ENCODE data around the gene NPC1L1. TPM values are rescaled to one million over a fixed set of nuclear protein-coding genes. Genes with fewer than 3 reads are reported as not detected.

Gene NPC1L1
- total RNA-seq, 1 experiment from 2014 or later, result 0.15 TPM

DNA sequence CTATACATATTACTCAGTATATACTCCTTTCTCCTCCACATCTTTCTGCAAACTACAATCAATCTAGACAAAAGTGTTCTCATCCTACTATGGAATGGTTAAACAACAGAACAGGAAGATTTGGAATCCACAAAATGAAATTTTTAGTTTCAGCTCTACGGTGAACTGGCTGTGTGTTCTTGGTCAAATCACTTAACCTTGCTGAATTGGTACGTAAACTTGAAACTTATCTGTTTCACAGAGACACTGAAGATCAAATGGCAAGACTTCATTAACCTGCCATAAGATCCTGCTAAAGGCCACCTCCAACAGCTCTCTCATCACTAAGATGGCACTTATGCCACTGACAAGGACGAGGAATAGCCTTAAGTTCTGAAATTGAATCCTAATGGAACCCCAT, 52.2 kb downstream of the NPC1L1 start:
- no peak for DNase-seq (ENCODE audit: low spot score)
- ChIA-PET CTCF (interaction anchor here (3.9 kb wide), 1 partner anchor 140 kb away, joined by 17 read pairs; no protein-coding TSS in a partner anchor), POLR2A (no interaction called here)
- Mint-ChIP-seq H3K36me3 (peaks cover 12% of the 10 kb centered on the region), H3K4me1 (peaks cover 22% of the 10 kb centered on the region), H3K27ac (no peak overlapping the region), H3K4me3 (peak overlapping the region; percentile 89), H3K9me3 (no peaks in the 10 kb centered on the region), H3K27me3 (ENCODE audit: low read depth) (no peaks in the 10 kb centered on the region)
- ATAC-seq, result no peak
- TF ChIP-seq SOX15 (CRISPR knock-in tag; IDR thresholded peaks at IDR 0.05) (no peak), IRF2 (CRISPR knock-in tag; IDR thresholded peaks at IDR 0.05; ENCODE audit: borderline replicate concordance, low read depth) (no peak), ETV6 (CRISPR knock-in tag; IDR thresholded peaks at IDR 0.05) (no peak), CBFB (CRISPR knock-in tag; IDR thresholded peaks at IDR 0.05; ENCODE audit: low read depth) (no peak), FOXJ3 (CRISPR knock-in tag; IDR thresholded peaks at IDR 0.05; ENCODE audit: borderline replicate concordance) (no peak), NR2C2 (CRISPR knock-in tag; IDR thresholded peaks at IDR 0.05) (no peak)
- TF ChIP-seq, protein P1, sequence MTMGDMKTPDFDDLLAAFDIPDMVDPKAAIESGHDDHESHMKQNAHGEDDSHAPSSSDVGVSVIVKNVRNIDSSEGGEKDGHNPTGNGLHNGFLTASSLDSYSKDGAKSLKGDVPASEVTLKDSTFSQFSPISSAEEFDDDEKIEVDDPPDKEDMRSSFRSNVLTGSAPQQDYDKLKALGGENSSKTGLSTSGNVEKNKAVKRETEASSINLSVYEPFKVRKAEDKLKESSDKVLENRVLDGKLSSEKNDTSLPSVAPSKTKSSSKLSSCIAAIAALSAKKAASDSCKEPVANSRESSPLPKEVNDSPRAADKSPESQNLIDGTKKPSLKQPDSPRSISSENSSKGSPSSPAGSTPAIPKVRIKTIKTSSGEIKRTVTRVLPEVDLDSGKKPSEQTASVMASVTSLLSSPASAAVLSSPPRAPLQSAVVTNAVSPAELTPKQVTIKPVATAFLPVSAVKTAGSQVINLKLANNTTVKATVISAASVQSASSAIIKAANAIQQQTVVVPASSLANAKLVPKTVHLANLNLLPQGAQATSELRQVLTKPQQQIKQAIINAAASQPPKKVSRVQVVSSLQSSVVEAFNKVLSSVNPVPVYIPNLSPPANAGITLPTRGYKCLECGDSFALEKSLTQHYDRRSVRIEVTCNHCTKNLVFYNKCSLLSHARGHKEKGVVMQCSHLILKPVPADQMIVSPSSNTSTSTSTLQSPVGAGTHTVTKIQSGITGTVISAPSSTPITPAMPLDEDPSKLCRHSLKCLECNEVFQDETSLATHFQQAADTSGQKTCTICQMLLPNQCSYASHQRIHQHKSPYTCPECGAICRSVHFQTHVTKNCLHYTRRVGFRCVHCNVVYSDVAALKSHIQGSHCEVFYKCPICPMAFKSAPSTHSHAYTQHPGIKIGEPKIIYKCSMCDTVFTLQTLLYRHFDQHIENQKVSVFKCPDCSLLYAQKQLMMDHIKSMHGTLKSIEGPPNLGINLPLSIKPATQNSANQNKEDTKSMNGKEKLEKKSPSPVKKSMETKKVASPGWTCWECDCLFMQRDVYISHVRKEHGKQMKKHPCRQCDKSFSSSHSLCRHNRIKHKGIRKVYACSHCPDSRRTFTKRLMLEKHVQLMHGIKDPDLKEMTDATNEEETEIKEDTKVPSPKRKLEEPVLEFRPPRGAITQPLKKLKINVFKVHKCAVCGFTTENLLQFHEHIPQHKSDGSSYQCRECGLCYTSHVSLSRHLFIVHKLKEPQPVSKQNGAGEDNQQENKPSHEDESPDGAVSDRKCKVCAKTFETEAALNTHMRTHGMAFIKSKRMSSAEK (CRISPR knock-in tag; IDR thresholded peaks at IDR 0.05; ENCODE audit: borderline replicate concordance), result no peak
- TF ChIP-seq, protein P2, sequence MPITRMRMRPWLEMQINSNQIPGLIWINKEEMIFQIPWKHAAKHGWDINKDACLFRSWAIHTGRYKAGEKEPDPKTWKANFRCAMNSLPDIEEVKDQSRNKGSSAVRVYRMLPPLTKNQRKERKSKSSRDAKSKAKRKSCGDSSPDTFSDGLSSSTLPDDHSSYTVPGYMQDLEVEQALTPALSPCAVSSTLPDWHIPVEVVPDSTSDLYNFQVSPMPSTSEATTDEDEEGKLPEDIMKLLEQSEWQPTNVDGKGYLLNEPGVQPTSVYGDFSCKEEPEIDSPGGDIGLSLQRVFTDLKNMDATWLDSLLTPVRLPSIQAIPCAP (CRISPR knock-in tag; IDR thresholded peaks at IDR 0.05), result no peak
- TF ChIP-seq, protein P3, sequence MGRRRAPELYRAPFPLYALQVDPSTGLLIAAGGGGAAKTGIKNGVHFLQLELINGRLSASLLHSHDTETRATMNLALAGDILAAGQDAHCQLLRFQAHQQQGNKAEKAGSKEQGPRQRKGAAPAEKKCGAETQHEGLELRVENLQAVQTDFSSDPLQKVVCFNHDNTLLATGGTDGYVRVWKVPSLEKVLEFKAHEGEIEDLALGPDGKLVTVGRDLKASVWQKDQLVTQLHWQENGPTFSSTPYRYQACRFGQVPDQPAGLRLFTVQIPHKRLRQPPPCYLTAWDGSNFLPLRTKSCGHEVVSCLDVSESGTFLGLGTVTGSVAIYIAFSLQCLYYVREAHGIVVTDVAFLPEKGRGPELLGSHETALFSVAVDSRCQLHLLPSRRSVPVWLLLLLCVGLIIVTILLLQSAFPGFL (CRISPR knock-in tag; IDR thresholded peaks at IDR 0.05; ENCODE audit: borderline replicate concordance), result no peak
- TF ChIP-seq, protein P4, sequence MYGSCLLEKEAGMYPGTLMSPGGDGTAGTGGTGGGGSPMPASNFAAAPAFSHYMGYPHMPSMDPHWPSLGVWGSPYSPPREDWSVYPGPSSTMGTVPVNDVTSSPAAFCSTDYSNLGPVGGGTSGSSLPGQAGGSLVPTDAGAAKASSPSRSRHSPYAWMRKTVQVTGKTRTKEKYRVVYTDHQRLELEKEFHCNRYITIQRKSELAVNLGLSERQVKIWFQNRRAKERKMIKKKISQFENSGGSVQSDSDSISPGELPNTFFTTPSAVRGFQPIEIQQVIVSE (CRISPR knock-in tag; IDR thresholded peaks at IDR 0.05; ENCODE audit: borderline replicate concordance), result no peak

DNA sequence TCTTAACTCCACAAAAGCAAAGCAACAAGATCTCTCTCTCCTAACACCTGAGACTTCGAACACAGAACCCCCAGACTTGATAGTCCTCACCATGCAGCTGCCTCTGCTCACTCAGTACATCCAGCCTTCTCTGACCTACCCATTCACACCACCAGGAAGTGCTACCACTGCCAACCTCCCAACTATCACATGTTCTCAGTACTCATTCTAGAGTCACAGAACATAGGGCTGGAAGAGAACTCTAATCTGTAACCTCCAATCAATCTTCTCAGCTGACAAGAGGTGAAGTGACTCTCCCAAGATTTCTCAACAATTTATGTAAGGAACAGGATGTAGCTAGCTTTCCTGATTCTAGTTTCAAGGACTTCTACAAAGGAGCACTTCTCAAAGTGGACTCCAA, 54.4 kb downstream of the NPC1L1 start:
- ChIA-PET CTCF (interaction anchor here (1.6 kb wide), 1 partner anchor 9 kb away, joined by 4 read pairs; no protein-coding TSS in a partner anchor), POLR2A (no interaction called here)
- Mint-ChIP-seq H3K9me3 (no peaks in the 10 kb centered on the region), H3K4me3 (no peak overlapping the region), H3K36me3 (peaks cover 33% of the 10 kb centered on the region), H3K4me1 (peaks cover 22% of the 10 kb centered on the region), H3K27ac (peak overlapping the region; percentile 38), H3K27me3 (ENCODE audit: low read depth) (no peaks in the 10 kb centered on the region)
- DNase-seq (ENCODE audit: low spot score) (no peak), ATAC-seq (no peak)
- no peak for TF ChIP-seq SMAD3 (CRISPR knock-in tag; IDR thresholded peaks at IDR 0.05; ENCODE audit: borderline replicate concordance)
- TF ChIP-seq, protein P3 (CRISPR knock-in tag; IDR thresholded peaks at IDR 0.05; ENCODE audit: borderline replicate concordance), result no peak
- TF ChIP-seq, protein P5, sequence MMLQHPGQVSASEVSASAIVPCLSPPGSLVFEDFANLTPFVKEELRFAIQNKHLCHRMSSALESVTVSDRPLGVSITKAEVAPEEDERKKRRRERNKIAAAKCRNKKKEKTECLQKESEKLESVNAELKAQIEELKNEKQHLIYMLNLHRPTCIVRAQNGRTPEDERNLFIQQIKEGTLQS (CRISPR knock-in tag; conservative IDR thresholded peaks at IDR 0.05), result no peak

DNA sequence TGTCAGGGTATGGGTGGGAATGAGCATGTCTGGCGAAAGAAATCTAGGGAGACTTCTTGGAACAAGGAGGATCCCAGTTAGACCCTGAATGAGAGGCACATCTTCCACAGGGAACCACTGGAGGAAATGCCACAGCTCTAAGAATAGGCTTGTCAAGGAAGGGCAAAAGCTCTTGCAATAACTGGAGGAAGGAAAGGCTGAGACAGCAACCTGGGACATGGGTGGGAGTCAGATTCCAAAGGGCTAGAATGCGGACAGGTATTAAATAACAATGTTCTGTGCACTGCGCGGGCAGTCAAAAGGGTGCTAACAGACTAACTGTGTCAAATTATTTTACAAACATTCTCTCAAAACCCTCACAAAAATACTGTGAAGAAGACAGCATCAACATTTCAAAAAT, 55.1 kb downstream of the NPC1L1 start:
- no peak for TF ChIP-seq PRRX2 (CRISPR knock-in tag; IDR thresholded peaks at IDR 0.05)
- TF ChIP-seq ESRRA (CRISPR knock-in tag; IDR thresholded peaks at IDR 0.05; ENCODE audit: borderline replicate concordance), result no peak
- no peak for TF ChIP-seq ZNF396 (CRISPR knock-in tag; IDR thresholded peaks at IDR 0.05; ENCODE audit: borderline replicate concordance)
- no peak for TF ChIP-seq ZNF671 (CRISPR knock-in tag; IDR thresholded peaks at IDR 0.05)
- TF ChIP-seq, protein P4 (CRISPR knock-in tag; IDR thresholded peaks at IDR 0.05; ENCODE audit: borderline replicate concordance), result no peak
- no peak for TF ChIP-seq SMAD3 (CRISPR knock-in tag; IDR thresholded peaks at IDR 0.05; ENCODE audit: borderline replicate concordance)
- TF ChIP-seq TEAD1 (CRISPR knock-in tag; IDR thresholded peaks at IDR 0.05), result no peak
- no peak for TF ChIP-seq SOX15 (CRISPR knock-in tag; IDR thresholded peaks at IDR 0.05)
- TF ChIP-seq, protein P6, sequence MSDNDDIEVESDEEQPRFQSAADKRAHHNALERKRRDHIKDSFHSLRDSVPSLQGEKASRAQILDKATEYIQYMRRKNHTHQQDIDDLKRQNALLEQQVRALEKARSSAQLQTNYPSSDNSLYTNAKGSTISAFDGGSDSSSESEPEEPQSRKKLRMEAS (CRISPR knock-in tag; IDR thresholded peaks at IDR 0.05), result no peak
- no peak for TF ChIP-seq ZNF263 (CRISPR knock-in tag; IDR thresholded peaks at IDR 0.05; ENCODE audit: low read depth)
- peaks cover 39% of the 10 kb centered on the region for H3K36me3 Mint-ChIP-seq
- ATAC-seq (no peak), DNase-seq (ENCODE audit: low spot score) (no peak)
- ChIA-PET POLR2A (no interaction called here), CTCF (interaction anchor here (1.6 kb wide), 1 partner anchor 8 kb away, joined by 4 read pairs; no protein-coding TSS in a partner anchor)
- H3K27ac Mint-ChIP-seq, result no peak overlapping the region
- peaks cover 20% of the 10 kb centered on the region for H3K4me1 Mint-ChIP-seq
- no peak overlapping the region for H3K4me3 Mint-ChIP-seq
- no peaks in the 10 kb centered on the region for H3K27me3 Mint-ChIP-seq (ENCODE audit: low read depth)
- no peaks in the 10 kb centered on the region for H3K9me3 Mint-ChIP-seq
